ENCODE measurements around the gene ARF6.
A peak's percentile ranks its signal among the peaks of the same experiment; 100 is the strongest.
"Not testable (repeated sequence)": the region's sequence is repeated elsewhere in the genome, so short reads cannot be mapped to it uniquely, and the experiment has no call there.

The ARF6 gene

GRCh38 chr14:49879646-49880204 lies 13.2 kb upstream of the ARF6 start:
- no peak for FAIRE-seq

GRCh38 chr14:49880267-49881064 lies 12.4 kb upstream of the ARF6 start:
- no peak for FAIRE-seq

GRCh38 chr14:49881350-49882001 lies 11.4 kb upstream of the ARF6 start:
- no peak for FAIRE-seq

GRCh38 chr14:49882826-49883694 lies 9.8 kb upstream of the ARF6 start:
- no peak for FAIRE-seq

GRCh38 chr14:49886523-49886922 lies 6.4 kb upstream of the ARF6 start:
- no peak for FAIRE-seq

GRCh38 chr14:49888293-49888692 lies 4.6 kb upstream of the ARF6 start:
- FAIRE-seq: no peak

- no peak for FAIRE-seq
Measured at GRCh38 chr14:49892301-49892635, 614 bp upstream of the ARF6 start.

- no peak for FAIRE-seq
Measured at GRCh38 chr14:49893309-49894213, 679 bp downstream of the ARF6 start.

GRCh38 chr14:49894214-49895107 lies 1.6 kb downstream of the ARF6 start:
- FAIRE-seq: not testable (repeated sequence)

- peak; percentile 67 for FAIRE-seq
Measured at GRCh38 chr14:49895480-49895879, 2.6 kb downstream of the ARF6 start.

GRCh38 chr14:49896272-49896671 lies 3.4 kb downstream of the ARF6 start:
- FAIRE-seq: peak; percentile 53

GRCh38 chr14:49896966-49897365 lies 4.1 kb downstream of the ARF6 start:
- no peak for FAIRE-seq

- FAIRE-seq: peak; percentile 31
Measured at GRCh38 chr14:49897414-49897813, 4.5 kb downstream of the ARF6 start.

GRCh38 chr14:49897965-49898364 lies 5.1 kb downstream of the ARF6 start:
- FAIRE-seq: no peak

GRCh38 chr14:49898485-49898884 lies 5.6 kb downstream of the ARF6 start:
- FAIRE-seq: no peak

GRCh38 chr14:49900973-49901372 lies 8.1 kb downstream of the ARF6 start:
- FAIRE-seq: no peak

- not testable (repeated sequence) for FAIRE-seq
Measured at GRCh38 chr14:49902679-49903246, 9.9 kb downstream of the ARF6 start.

- FAIRE-seq: no peak
Measured at GRCh38 chr14:49904270-49904669, 11.4 kb downstream of the ARF6 start.

- FAIRE-seq: no peak
Measured at GRCh38 chr14:49905989-49906388, 13.1 kb downstream of the ARF6 start.

GRCh38 chr14:49907186-49907585 lies 14.3 kb downstream of the ARF6 start:
- no peak for FAIRE-seq

GRCh38 chr14:49908433-49908782 lies 15.5 kb downstream of the ARF6 start:
- no peak for FAIRE-seq

All from TTC549 (cell line).